GM23338 (cell line): ENCODE data around the gene DCDC1. TPM values are rescaled to one million over a fixed set of nuclear protein-coding genes. Genes with fewer than 3 reads are reported as not detected.
A peak's percentile ranks its signal among the peaks of the same experiment; 100 is the strongest.

ENCODE experiments used
- ATAC-seq: fragments of 200-7000 bp; cut with Tn5 transposase; 3 replicates; pipeline ENCODE4 v1.9.1; 2020
- DNase-seq: peaks from one replicate; pipeline ENCODE4 v3.0.0-alpha.2; 2015; ENCODE audit warnings: low spot score
- H2AFZ ChIP-seq: fragments of 200-600 bp; sonication (generic); 2 replicates; pipeline ENCODE4 v1.8.0; 2016; ENCODE audit warnings: antibody characterized with exemption, mild to moderate bottlenecking, moderate library complexity
- H3F3A ChIP-seq: fragments of 200-600 bp; sonication (generic); replicated peaks from 2 replicates; pipeline ENCODE4 v1.8.0; 2017; ENCODE audit warnings: antibody characterized with exemption, mixed run types, low read depth
- H3K27ac ChIP-seq: fragments of 200-600 bp; sonication (generic); 2 replicates; pipeline ENCODE4 v1.6.1; 2016; ENCODE audit warnings: low read depth
- H3K27me3 ChIP-seq: fragments of 200-600 bp; sonication (generic); 2 replicates; pipeline ENCODE4 v1.8.0; 2016; ENCODE audit warnings: mild to moderate bottlenecking, mixed run types, moderate library complexity; ENCODE audit not compliant: insufficient read depth
- H3K36me3 ChIP-seq: fragments of 200-600 bp; sonication (generic); 2 replicates; pipeline ENCODE4 v1.8.0; 2016; ENCODE audit warnings: mild to moderate bottlenecking; ENCODE audit not compliant: insufficient read depth
- H3K4me1 ChIP-seq: fragments of 200-600 bp; sonication (generic); 2 replicates; pipeline ENCODE4 v1.8.0; 2016; ENCODE audit warnings: mild to moderate bottlenecking, moderate library complexity; ENCODE audit not compliant: insufficient read depth
- H3K4me2 ChIP-seq: fragments of 200-600 bp; sonication (generic); 2 replicates; pipeline ENCODE4 v1.7.1; 2017; ENCODE audit warnings: mixed run types
- H3K4me3 ChIP-seq: fragments of 200-600 bp; sonication (generic); 2 replicates; pipeline ENCODE4 v1.6.1; 2016; ENCODE audit warnings: mixed run types
- H3K79me2 ChIP-seq: fragments of 200-600 bp; sonication (generic); replicated peaks from 2 replicates; pipeline ENCODE4 v1.8.0; 2017; ENCODE audit warnings: mild to moderate bottlenecking; ENCODE audit not compliant: insufficient read depth
- H3K9me2 ChIP-seq: fragments of 200-600 bp; sonication (generic); 2 replicates; pipeline ENCODE4 v1.8.0; 2017; ENCODE audit not compliant: insufficient read depth
- H4K20me1 ChIP-seq: fragments of 200-600 bp; sonication (generic); replicated peaks from 2 replicates; pipeline ENCODE4 v1.8.0; 2017; ENCODE audit warnings: mild to moderate bottlenecking; ENCODE audit not compliant: insufficient read depth
- H3K27ac Mint-ChIP-seq: 2 replicates; pipeline ENCODE4 v1.8.0; 2020; ENCODE audit warnings: inconsistent platforms, mild to moderate bottlenecking, moderate library complexity, mixed read lengths
- H3K27me3 Mint-ChIP-seq: 3 replicates; pipeline ENCODE4 v1.8.0; 2022; ENCODE audit warnings: low read depth, mild to moderate bottlenecking, moderate library complexity, mixed read lengths, inconsistent platforms; ENCODE audit not compliant: insufficient read depth, poor library complexity
- H3K36me3 Mint-ChIP-seq: 3 replicates; pipeline ENCODE4 v1.8.0; 2021; ENCODE audit warnings: low read depth, mild to moderate bottlenecking, inconsistent platforms, moderate library complexity, mixed read lengths
- H3K4me1 Mint-ChIP-seq: 3 replicates; pipeline ENCODE4 v1.8.0; 2020; ENCODE audit warnings: mild to moderate bottlenecking, inconsistent platforms, mixed read lengths
- H3K4me3 Mint-ChIP-seq: 3 replicates; pipeline ENCODE4 v1.8.0; 2021; ENCODE audit warnings: moderate library complexity, mild to moderate bottlenecking, inconsistent platforms, mixed read lengths
- H3K9me3 Mint-ChIP-seq: 3 replicates; pipeline ENCODE4 v1.8.0; 2020; ENCODE audit warnings: moderate library complexity, mild to moderate bottlenecking, inconsistent platforms, mixed read lengths
- CREB1 ChIP-seq: fragments of 250-450 bp; sonication (Bioruptor Pico); IDR thresholded peaks from 2 replicates; pipeline ENCODE4 v1.5.0; 2020; ENCODE audit warnings: low read depth, mild to moderate bottlenecking, moderate library complexity
- EZH2 ChIP-seq: fragments of 200-600 bp; sonication (generic); IDR thresholded peaks from one replicate; pipeline ENCODE4 v1.8.0; 2017; ENCODE audit warnings: antibody characterized with exemption, mild to moderate bottlenecking, low read depth; ENCODE audit not compliant: unreplicated experiment
- EZH2phosphoT487 ChIP-seq: fragments of 200-600 bp; sonication (generic); IDR thresholded peaks from one replicate; pipeline ENCODE4 v1.8.1; 2018; ENCODE audit warnings: antibody characterized with exemption; ENCODE audit not compliant: unreplicated experiment
- JUNB ChIP-seq: IDR thresholded peaks from one replicate; pipeline ENCODE4 v1.6.1; 2016; ENCODE audit warnings: antibody characterized with exemption; ENCODE audit not compliant: unreplicated experiment
- NANOG ChIP-seq: IDR thresholded peaks from 2 replicates; pipeline ENCODE4 v1.6.1; 2016; ENCODE audit warnings: antibody characterized with exemption, borderline replicate concordance
- POLR2AphosphoS5 ChIP-seq: IDR thresholded peaks from 2 replicates; pipeline ENCODE4 v1.6.1; 2016; ENCODE audit warnings: antibody characterized with exemption, low read depth
- STAT1 ChIP-seq: IDR thresholded peaks from one replicate; pipeline ENCODE4 v1.6.1; 2016; ENCODE audit warnings: antibody characterized with exemption; ENCODE audit not compliant: unreplicated experiment
- ZNF114 ChIP-seq: fragments of 250-450 bp; sonication (Bioruptor Pico); IDR thresholded peaks from 2 replicates; pipeline ENCODE4 v1.5.0; 2020; ENCODE audit warnings: mild to moderate bottlenecking, moderate library complexity
- ZNF331 ChIP-seq: fragments of 250-450 bp; sonication (Bioruptor Pico); IDR thresholded peaks from 2 replicates; pipeline ENCODE4 v1.5.0; 2020; ENCODE audit warnings: low read depth, mild to moderate bottlenecking, moderate library complexity
- polyA plus RNA-seq: library from polyadenylated mRNA; unstranded; fragments of >200 nt; fragmentation: Nextera tagmentation; extraction: Ambion mirVana; gene quantifications from 2 replicates; pipeline ENCODE4 v1.2.1, GENCODE V29; 2016
- total RNA-seq: library from RNA; depleted of rRNA; stranded (reverse); fragments of >200 nt; shearing (Covaris generic); gene quantifications from 2 replicates; pipeline ENCODE4 v1.2.3, GENCODE V29; 2014
- TF ChIP-seq, protein P1 (sequence below): fragments of 250-450 bp; sonication (Bioruptor Pico); IDR thresholded peaks from 2 replicates; pipeline ENCODE4 v1.5.0; 2020; ENCODE audit warnings: mild to moderate bottlenecking, moderate library complexity
- TF ChIP-seq, protein P2 (sequence below), 2 experiments: fragments of 200-600 bp in 1 of 2; sonication (generic) in 1 of 2; conservative IDR thresholded peaks; 2 replicates each; pipeline versions ENCODE4 v1.5.1 to v1.6.1; 2016 to 2017; ENCODE audit warnings: antibody characterized with exemption in 2 of 2, low read depth in 2 of 2, mild to moderate bottlenecking in 2 of 2, moderate library complexity in 1 of 2
- TF ChIP-seq, protein P3 (sequence below): IDR thresholded peaks from 2 replicates; pipeline ENCODE4 v1.6.1; 2016; ENCODE audit warnings: antibody characterized with exemption
- TF ChIP-seq, protein P4 (sequence below): IDR thresholded peaks from one replicate; pipeline ENCODE4 v1.6.1; 2018; ENCODE audit warnings: antibody characterized with exemption; ENCODE audit not compliant: unreplicated experiment

The DCDC1 gene
- total and polyA plus RNA-seq, 2 experiments from 2014 or later: 0.56 to 0.58 TPM

DNA sequence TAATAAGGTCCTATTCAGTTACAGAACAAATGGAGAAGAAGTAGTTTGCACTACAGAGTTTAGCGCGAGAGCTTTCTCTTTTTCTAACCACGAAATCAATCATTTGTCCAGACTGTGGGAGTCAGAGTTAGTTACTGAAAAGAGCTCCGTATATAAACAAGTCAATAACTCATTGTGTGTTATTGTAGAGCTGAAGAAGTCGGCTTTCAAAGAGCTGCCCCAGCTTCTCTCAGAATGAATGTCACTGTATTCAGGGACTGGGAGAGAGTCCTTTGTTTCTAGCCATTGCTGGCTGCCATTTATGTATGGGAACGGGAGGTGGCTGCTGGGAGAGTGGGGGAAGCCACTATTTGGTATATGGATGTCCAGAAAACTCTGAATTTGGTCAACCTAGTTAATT is 227.8 kb downstream of the DCDC1 start:
- Mint-ChIP-seq H3K36me3 (no peaks in the 10 kb centered on the region), H3K27ac (peak overlapping the region; percentile 38; the same call in 1 of the 2 replicates), H3K4me1 (peaks cover 31% of the 10 kb centered on the region), H3K27me3 (peaks cover 5% of the 10 kb centered on the region), H3K9me3 (no peaks in the 10 kb centered on the region), H3K4me3 (no peak overlapping the region)
- H3F3A ChIP-seq: no peaks in the 10 kb centered on the region; the same call in 1 of the 2 replicates
- no peak for TF ChIP-seq STAT1
- no peak for TF ChIP-seq POLR2AphosphoS5
- no peak for TF ChIP-seq ZNF331 (CRISPR knock-in tag)
- TF ChIP-seq, protein P1, sequence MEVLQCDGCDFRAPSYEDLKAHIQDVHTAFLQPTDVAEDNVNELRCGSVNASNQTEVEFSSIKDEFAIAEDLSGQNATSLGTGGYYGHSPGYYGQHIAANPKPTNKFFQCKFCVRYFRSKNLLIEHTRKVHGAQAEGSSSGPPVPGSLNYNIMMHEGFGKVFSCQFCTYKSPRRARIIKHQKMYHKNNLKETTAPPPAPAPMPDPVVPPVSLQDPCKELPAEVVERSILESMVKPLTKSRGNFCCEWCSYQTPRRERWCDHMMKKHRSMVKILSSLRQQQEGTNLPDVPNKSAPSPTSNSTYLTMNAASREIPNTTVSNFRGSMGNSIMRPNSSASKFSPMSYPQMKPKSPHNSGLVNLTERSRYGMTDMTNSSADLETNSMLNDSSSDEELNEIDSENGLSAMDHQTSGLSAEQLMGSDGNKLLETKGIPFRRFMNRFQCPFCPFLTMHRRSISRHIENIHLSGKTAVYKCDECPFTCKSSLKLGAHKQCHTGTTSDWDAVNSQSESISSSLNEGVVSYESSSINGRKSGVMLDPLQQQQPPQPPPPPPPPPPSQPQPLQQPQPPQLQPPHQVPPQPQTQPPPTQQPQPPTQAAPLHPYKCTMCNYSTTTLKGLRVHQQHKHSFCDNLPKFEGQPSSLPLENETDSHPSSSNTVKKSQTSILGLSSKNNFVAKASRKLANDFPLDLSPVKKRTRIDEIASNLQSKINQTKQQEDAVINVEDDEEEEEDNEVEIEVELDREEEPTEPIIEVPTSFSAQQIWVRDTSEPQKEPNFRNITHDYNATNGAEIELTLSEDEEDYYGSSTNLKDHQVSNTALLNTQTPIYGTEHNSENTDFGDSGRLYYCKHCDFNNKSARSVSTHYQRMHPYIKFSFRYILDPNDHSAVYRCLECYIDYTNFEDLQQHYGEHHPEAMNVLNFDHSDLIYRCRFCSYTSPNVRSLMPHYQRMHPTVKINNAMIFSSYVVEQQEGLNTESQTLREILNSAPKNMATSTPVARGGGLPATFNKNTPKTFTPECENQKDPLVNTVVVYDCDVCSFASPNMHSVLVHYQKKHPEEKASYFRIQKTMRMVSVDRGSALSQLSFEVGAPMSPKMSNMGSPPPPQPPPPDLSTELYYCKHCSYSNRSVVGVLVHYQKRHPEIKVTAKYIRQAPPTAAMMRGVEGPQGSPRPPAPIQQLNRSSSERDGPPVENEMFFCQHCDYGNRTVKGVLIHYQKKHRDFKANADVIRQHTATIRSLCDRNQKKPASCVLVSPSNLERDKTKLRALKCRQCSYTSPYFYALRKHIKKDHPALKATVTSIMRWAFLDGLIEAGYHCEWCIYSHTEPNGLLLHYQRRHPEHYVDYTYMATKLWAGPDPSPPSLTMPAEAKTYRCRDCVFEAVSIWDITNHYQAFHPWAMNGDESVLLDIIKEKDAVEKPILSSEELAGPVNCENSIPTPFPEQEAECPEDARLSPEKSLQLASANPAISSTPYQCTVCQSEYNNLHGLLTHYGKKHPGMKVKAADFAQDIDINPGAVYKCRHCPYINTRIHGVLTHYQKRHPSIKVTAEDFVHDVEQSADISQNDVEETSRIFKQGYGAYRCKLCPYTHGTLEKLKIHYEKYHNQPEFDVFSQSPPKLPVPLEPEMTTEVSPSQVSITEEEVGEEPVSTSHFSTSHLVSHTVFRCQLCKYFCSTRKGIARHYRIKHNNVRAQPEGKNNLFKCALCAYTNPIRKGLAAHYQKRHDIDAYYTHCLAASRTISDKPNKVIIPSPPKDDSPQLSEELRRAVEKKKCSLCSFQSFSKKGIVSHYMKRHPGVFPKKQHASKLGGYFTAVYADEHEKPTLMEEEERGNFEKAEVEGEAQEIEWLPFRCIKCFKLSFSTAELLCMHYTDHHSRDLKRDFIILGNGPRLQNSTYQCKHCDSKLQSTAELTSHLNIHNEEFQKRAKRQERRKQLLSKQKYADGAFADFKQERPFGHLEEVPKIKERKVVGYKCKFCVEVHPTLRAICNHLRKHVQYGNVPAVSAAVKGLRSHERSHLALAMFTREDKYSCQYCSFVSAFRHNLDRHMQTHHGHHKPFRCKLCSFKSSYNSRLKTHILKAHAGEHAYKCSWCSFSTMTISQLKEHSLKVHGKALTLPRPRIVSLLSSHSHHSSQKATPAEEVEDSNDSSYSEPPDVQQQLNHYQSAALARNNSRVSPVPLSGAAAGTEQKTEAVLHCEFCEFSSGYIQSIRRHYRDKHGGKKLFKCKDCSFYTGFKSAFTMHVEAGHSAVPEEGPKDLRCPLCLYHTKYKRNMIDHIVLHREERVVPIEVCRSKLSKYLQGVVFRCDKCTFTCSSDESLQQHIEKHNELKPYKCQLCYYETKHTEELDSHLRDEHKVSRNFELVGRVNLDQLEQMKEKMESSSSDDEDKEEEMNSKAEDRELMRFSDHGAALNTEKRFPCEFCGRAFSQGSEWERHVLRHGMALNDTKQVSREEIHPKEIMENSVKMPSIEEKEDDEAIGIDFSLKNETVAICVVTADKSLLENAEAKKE (CRISPR knock-in tag): no peak
- no peak for TF ChIP-seq NANOG
- no peak for TF ChIP-seq EZH2
- no peak for TF ChIP-seq ZNF114
- TF ChIP-seq, protein P2, sequence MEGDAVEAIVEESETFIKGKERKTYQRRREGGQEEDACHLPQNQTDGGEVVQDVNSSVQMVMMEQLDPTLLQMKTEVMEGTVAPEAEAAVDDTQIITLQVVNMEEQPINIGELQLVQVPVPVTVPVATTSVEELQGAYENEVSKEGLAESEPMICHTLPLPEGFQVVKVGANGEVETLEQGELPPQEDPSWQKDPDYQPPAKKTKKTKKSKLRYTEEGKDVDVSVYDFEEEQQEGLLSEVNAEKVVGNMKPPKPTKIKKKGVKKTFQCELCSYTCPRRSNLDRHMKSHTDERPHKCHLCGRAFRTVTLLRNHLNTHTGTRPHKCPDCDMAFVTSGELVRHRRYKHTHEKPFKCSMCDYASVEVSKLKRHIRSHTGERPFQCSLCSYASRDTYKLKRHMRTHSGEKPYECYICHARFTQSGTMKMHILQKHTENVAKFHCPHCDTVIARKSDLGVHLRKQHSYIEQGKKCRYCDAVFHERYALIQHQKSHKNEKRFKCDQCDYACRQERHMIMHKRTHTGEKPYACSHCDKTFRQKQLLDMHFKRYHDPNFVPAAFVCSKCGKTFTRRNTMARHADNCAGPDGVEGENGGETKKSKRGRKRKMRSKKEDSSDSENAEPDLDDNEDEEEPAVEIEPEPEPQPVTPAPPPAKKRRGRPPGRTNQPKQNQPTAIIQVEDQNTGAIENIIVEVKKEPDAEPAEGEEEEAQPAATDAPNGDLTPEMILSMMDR (conservative IDR thresholded peaks at IDR 0.05; ENCODE audit: low read depth in 2 of 2): no peak
- TF ChIP-seq, protein P3, sequence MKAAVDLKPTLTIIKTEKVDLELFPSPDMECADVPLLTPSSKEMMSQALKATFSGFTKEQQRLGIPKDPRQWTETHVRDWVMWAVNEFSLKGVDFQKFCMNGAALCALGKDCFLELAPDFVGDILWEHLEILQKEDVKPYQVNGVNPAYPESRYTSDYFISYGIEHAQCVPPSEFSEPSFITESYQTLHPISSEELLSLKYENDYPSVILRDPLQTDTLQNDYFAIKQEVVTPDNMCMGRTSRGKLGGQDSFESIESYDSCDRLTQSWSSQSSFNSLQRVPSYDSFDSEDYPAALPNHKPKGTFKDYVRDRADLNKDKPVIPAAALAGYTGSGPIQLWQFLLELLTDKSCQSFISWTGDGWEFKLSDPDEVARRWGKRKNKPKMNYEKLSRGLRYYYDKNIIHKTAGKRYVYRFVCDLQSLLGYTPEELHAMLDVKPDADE: no peak
- TF ChIP-seq CREB1 (CRISPR knock-in tag): no peak
- no peak for TF ChIP-seq EZH2phosphoT487
- TF ChIP-seq, protein P4, sequence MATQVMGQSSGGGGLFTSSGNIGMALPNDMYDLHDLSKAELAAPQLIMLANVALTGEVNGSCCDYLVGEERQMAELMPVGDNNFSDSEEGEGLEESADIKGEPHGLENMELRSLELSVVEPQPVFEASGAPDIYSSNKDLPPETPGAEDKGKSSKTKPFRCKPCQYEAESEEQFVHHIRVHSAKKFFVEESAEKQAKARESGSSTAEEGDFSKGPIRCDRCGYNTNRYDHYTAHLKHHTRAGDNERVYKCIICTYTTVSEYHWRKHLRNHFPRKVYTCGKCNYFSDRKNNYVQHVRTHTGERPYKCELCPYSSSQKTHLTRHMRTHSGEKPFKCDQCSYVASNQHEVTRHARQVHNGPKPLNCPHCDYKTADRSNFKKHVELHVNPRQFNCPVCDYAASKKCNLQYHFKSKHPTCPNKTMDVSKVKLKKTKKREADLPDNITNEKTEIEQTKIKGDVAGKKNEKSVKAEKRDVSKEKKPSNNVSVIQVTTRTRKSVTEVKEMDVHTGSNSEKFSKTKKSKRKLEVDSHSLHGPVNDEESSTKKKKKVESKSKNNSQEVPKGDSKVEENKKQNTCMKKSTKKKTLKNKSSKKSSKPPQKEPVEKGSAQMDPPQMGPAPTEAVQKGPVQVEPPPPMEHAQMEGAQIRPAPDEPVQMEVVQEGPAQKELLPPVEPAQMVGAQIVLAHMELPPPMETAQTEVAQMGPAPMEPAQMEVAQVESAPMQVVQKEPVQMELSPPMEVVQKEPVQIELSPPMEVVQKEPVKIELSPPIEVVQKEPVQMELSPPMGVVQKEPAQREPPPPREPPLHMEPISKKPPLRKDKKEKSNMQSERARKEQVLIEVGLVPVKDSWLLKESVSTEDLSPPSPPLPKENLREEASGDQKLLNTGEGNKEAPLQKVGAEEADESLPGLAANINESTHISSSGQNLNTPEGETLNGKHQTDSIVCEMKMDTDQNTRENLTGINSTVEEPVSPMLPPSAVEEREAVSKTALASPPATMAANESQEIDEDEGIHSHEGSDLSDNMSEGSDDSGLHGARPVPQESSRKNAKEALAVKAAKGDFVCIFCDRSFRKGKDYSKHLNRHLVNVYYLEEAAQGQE: no peak
- no peak for TF ChIP-seq JUNB
- H4K20me1 ChIP-seq: no peaks in the 10 kb centered on the region
- H3K4me1 ChIP-seq: peaks cover 44% of the 10 kb centered on the region
- H3K9me2 ChIP-seq: peaks cover 5% of the 10 kb centered on the region; the same call in 1 of the 2 replicates
- no peaks in the 10 kb centered on the region for H3K79me2 ChIP-seq
- DNase-seq: peak; percentile 37
- H3K4me3 ChIP-seq: no peak overlapping the region
- H3K4me2 ChIP-seq: peak overlapping the region; percentile 45; the same call in 1 of the 2 replicates
- peak overlapping the region; percentile 7; the same call in 1 of the 2 replicates for H3K27ac ChIP-seq
- no peaks in the 10 kb centered on the region for H3K36me3 ChIP-seq
- H2AFZ ChIP-seq: no peak overlapping the region
- peak; percentile 66 for ATAC-seq
- no peaks in the 10 kb centered on the region for H3K27me3 ChIP-seq
